Measurements from ENCODE around the gene HIPK3.
"Not testable (repeated sequence)": the region's sequence is repeated elsewhere in the genome, so short reads cannot be mapped to it uniquely, and the experiment has no call there.

Gene HIPK3

GRCh38 chr11:33257160-33257896 is at the start of gene HIPK3:
Gene HIPK3 (plus strand): TSS chr11:33257381.
- peak; percentile 64 for DNase-seq (ENCODE audit: low read depth)

DNA sequence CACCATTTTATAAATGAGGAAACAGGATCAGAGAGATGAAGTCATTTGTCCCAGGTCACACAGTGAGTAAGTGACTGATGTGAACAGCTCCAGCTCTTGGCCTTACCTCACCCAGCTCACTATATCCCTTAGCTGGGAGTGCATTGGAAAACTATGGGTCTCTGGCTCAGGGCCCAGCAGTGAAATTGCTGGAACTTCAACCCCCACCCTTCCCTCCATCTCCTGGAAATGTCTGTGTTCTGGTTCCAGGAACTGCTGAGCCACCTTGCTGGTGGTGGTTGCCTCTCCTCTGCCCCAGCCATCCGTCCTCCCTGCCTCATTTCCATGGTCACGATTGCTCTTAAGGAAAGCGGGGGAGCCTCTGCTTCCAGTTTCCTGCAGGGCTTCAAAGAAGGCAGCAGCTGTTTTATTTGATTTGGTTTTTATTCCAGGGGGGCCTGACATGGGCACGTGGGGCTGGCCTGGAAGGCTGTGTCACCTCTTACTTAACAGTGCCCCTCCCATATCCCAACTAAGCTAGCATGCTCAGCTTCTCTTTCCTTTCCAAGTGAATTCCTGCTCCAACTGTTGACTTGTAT is 49.7 kb upstream of the HIPK3 start:
- no peak for DNase-seq (ENCODE audit: low read depth)

- DNase-seq (ENCODE audit: low read depth) = no peak
Measured at GRCh38 chr11:33208150-33208549, 49.0 kb upstream of the HIPK3 start.

- no peak for DNase-seq (ENCODE audit: low read depth)
Measured at GRCh38 chr11:33211153-33211552, 46.0 kb upstream of the HIPK3 start.

DNA sequence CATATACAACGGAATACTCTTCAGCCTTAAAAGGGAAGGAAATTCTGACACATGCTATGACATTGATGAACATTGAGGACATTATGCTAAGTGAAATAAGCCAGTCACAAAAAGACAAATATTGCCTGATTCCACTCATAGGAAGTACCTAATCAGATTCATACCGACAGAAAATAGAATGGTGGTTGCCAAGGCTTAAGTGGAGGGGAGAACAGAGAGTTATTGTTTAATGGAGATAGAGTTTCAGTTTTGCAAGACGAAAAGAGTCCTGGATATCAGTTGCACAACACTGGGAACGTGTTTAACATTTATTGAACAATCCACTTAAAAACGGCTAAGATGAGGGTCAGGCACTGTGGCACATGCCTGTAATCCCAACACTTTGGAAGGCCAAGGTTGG is 45.6 kb upstream of the HIPK3 start:
- no peak for DNase-seq (ENCODE audit: low read depth)

DNA sequence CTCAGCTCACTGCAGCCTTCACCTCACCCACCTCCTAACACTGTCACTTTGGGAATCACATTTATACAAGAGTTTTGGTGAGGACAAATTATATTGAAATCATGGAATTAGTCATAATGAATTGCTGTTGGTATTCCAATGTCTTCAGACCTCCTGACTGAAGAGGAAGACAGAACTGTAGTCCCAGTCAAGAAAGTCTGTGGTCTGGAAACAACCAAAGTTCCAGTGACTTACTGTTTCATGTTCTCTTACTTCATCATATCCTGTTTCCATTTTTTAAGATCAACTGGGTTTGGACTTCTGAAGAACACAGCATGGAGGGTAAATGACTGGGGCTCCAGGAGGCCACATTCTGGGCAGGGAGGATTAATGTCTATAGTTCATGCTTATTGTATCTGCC is 43.0 kb upstream of the HIPK3 start:
- no peak for DNase-seq (ENCODE audit: low read depth)

DNA sequence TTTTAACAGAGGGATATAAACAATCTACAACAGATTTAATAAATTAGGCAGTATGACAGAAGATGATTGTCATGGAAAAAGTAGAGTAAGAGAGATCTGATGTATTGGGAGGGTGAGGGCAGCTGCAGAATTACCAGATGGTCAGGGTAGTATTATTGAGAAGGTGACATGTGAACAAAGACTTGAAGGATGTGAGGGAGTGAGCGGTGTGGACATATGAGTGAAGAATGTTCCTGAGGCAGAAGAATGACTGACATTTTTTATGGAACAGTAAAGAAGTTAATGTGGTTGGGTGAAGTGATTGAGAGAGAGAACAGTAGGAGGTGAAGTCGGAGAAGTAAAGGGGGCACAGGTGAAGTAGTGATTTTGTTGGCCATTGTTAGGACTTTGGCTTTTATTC is 42.4 kb upstream of the HIPK3 start:
- DNase-seq (ENCODE audit: low read depth) = no peak

DNA sequence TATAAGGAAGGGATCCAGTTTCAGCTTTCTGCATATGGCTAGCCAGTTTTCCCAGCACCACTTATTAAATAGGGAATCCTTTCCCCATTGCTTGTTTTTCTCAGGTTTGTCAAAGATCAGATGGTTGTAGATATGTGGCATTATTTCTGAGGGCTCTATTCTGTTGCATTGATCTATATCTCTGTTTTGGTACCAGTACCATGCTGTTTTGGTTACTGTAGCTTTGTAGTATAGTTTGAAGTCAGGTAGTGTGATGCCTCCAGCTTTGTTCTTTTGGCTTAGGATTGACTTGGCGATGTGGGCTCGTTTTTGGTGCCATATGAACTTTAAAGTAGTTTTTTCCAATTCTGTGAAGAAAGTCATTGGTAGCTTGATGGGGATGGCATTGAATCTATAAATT is 40.5 kb upstream of the HIPK3 start:
- not testable (repeated sequence) for DNase-seq (ENCODE audit: low read depth)

GRCh38 chr11:33222052-33222750 is 35.0 kb upstream of the HIPK3 start:
- DNase-seq (ENCODE audit: low read depth) = no peak

- no peak for DNase-seq (ENCODE audit: low read depth)
Measured at GRCh38 chr11:33225371-33225770, 31.8 kb upstream of the HIPK3 start.

- no peak for DNase-seq (ENCODE audit: low read depth)
Measured at GRCh38 chr11:33227578-33228261, 29.5 kb upstream of the HIPK3 start.

- DNase-seq (ENCODE audit: low read depth) = no peak
Measured at GRCh38 chr11:33234397-33235190, 22.6 kb upstream of the HIPK3 start.

DNA sequence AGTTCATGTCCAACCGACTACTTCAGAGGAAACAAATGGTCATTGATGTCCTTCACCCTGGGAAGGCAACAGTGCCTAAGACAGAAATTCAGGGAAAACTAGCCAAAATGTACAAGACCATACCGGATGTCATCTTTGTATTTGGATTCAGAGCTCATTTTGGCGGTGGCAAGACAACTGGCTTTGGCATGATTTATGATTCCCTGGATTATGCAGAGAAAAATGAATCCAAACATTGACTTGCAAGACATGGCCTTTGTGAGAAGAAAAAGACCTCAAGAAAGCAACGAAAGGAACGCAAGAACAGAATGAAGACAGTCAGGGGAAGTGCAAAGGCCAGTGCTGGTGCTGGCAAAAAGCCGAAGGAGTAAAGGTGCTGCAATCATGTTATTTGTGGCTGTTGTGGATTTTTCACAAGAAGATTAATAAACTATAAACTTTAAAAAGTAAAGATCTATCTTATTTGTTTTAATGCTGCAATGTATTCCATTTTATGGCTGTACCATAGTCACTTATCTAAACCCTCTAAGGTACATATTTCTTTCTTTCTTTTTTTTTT is 20.1 kb upstream of the HIPK3 start:
- no peak for DNase-seq (ENCODE audit: low read depth)

GRCh38 chr11:33242575-33242974 is 14.6 kb upstream of the HIPK3 start:
- no peak for DNase-seq (ENCODE audit: low read depth)

DNA sequence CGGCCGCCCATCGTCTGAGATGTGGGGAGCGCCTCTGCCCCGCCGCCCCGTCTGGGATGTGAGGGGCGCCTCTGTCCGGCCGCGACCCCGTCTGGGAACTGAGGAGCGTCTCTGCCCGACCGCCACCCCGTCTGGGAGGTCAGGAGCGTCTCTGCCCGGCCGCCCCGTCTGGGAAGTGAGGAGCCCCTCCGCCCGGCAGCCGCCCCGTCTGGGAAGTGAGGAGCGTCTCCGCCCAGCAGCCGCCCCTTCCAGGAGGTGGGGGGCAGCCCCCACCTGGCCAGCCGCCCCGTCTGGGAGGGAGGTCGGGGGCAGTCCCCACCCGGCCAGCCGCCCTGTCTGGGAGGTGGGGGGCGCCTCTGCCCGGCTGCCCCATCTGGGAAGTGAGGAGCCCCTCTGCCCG is 13.5 kb upstream of the HIPK3 start:
- DNase-seq (ENCODE audit: low read depth) = not testable (repeated sequence)

DNA sequence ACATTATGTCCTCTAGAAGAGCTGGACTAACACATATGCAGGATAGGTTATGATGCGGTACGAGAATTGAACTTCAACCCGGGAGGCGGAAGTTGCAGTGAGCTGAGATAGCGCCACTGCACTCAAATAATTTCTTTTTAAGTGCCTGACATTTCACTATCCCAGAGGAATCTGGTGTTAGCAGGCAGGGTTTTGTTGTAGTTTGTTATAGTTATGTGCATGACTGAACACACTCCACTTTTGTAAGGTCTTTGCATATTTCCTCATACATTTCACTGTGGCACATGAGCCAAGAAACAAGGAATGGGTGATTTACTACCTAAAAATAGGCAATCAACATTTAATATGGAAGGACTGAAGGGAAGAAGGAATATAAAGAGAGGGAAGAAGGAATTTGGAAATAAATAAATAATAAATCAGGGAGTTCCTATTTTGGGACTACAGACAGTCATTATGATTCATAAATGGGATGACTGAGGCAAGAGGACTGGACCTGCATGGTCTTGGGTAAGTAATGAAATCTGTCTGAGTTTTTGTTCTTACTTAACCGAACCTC is 8.7 kb upstream of the HIPK3 start:
- no peak for DNase-seq (ENCODE audit: low read depth)

GRCh38 chr11:33256031-33256812 is 959 bp upstream of the HIPK3 start:
- no peak for DNase-seq (ENCODE audit: low read depth)

- no peak for DNase-seq (ENCODE audit: low read depth)
Measured at GRCh38 chr11:33256813-33257159, 395 bp upstream of the HIPK3 start.

DNA sequence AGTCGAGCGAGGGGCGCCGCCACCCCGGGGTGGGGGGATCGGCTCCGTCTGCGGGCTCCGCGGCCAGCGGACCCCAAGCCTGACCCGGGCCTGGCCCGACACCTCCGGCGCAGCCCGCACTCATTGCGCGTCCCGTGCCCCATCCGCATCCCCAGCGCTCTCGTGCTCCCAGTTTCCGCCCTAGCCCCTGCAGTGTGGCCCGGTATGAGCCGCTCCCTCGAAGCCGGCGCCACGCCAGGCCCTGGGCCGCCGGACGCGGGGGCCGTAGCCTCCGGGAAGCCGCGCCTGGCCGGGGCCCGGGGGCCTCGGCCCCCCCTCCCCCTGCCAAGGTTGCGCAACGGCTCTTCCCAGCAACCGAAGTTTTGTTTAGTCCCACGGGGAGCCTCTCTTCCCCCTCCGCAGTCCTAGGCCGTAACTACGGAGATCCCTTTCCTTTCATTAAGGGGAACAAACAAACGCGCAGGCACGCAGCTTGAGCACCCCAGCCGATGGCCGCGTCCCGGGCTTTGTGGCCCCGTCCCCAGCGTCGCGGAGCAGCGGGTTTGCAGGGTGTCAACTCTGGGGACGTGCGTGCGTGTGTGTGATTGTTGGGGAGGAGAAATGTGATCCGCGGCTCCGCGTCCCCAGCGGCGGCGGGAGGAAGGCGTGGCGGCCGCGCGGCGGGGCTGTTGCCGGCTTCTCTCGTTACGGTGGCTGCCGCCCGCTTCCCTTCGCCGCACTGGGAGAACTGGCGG is 883 bp downstream of the HIPK3 start:
- peak; percentile 51 for DNase-seq (ENCODE audit: low read depth)

DNA sequence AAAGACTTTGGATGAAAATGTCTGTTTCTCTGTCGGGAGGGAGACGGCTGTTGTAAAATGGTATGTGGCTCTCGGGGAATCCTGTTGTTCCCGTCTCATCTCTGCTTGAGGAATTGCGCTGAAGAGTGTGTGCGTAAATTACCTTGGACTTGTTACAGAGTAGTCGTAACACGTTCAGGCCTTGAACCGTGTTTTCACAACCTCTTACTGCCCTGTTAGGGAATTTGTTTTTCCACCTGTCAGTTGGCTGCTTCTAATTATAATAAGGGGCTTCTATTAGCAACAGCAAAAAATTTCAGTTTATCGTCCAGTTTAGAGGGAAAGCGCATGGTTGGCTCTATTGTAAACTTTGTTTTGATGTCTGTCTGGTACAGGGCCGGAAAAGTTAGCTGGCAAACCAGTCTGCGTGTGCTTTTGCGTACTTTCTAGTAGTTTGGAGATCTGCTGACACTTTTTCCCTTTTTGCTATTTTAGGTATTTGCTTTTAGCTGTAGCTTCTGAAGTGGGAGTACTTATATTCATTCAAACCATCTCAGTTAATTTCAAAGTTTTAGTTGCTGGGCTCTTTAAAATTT is 1.5 kb downstream of the HIPK3 start:
- DNase-seq (ENCODE audit: low read depth) = no peak
